ENCODE data around the gene SFPQ. TPM values are rescaled to one million over a fixed set of nuclear protein-coding genes. Genes with fewer than 3 reads are reported as not detected.
A peak's percentile ranks its signal among the peaks of the same experiment; 100 is the strongest.

SFPQ gene
- total RNA-seq, 6 donors from 2014 or later = 154 to 526 (median 209) TPM

DNA sequence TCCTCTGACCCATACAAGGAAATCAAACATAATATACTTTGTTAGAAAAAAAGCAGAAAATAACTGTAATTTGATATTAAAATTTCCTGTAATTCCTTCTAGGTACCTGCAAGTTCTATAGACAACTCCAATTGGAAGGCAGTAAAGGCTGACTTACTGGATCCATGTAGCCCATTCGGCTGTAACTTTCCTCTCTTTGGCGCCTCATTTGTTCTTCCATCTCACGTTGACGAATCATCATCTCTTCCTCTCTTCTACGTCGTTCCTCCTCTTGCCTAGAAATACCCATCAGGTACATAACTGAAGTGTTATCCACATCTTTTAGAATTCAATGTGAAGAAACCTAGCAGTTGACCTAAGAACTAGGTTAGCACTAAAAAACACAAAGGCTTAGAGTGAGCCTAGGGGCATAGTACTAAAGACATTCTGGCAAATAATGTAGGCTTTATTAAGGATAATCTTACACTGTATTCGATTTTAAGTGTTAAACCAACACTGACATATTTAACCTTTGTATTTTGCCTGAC, 5.1 kb downstream of the SFPQ start:
- DNase-seq (no peak), ATAC-seq (ENCODE audit: low FRiP score in 2 of 2) (no peak)
- WGBS, 2 donors = 60 to 70% methylated on average over 7 of the region's 7 CpGs
- H3K36me3 ChIP-seq = peaks cover 59 to 86% (median 79%) of the 10 kb centered on the region in 4 donors
- no peaks in the 10 kb centered on the region for H3K27me3 ChIP-seq
- no peak overlapping the region for H3K27ac ChIP-seq
- H3K9me3 ChIP-seq = no peaks in the 10 kb centered on the region
- H3K4me3 ChIP-seq = no peak overlapping the region
- TF ChIP-seq POLR2A (IDR thresholded peaks at IDR 0.05) (no peak), EP300 (IDR thresholded peaks at IDR 0.05) (no peak), POLR2AphosphoS5 (IDR thresholded peaks at IDR 0.05) (no peak)
- TF ChIP-seq, protein P1, sequence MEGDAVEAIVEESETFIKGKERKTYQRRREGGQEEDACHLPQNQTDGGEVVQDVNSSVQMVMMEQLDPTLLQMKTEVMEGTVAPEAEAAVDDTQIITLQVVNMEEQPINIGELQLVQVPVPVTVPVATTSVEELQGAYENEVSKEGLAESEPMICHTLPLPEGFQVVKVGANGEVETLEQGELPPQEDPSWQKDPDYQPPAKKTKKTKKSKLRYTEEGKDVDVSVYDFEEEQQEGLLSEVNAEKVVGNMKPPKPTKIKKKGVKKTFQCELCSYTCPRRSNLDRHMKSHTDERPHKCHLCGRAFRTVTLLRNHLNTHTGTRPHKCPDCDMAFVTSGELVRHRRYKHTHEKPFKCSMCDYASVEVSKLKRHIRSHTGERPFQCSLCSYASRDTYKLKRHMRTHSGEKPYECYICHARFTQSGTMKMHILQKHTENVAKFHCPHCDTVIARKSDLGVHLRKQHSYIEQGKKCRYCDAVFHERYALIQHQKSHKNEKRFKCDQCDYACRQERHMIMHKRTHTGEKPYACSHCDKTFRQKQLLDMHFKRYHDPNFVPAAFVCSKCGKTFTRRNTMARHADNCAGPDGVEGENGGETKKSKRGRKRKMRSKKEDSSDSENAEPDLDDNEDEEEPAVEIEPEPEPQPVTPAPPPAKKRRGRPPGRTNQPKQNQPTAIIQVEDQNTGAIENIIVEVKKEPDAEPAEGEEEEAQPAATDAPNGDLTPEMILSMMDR (IDR thresholded peaks at IDR 0.05) = no peak
- peaks cover 46 to 74% (median 58%) of the 10 kb centered on the region in 4 donors for H3K4me1 ChIP-seq

DNA sequence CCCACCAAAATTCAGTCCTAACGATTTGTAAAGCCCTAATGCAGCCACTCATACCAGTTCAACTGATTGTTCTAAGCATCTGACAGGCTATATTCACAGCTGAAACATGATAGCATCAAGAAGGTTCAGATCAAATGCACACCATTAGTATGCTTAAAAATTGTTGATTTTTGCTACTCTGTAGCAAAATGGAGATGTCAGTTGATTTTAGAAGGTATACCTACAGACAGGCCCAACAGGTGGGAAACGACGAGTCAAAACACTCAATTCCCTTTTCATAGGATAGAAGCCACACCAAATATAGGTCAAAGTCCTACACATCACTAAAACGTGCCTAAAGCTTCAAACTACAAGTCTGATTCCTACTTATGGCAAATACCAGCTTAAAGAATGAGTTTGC, 6.7 kb downstream of the SFPQ start:
- no peak overlapping the region for H3K4me3 ChIP-seq
- TF ChIP-seq POLR2AphosphoS5 (IDR thresholded peaks at IDR 0.05) = no peak
- H3K36me3 ChIP-seq = peaks cover 59 to 99% (median 90%) of the 10 kb centered on the region in 4 donors
- WGBS, 2 donors = 50 to 56% methylated on average over 4 of the region's 4 CpGs
- no peak overlapping the region for H3K27ac ChIP-seq
- no peaks in the 10 kb centered on the region for H3K27me3 ChIP-seq
- no peaks in the 10 kb centered on the region for H3K9me3 ChIP-seq
- H3K4me1 ChIP-seq = peaks cover 46 to 89% (median 66%) of the 10 kb centered on the region in 4 donors
- ATAC-seq (ENCODE audit: low FRiP score in 2 of 2) (no peak), DNase-seq (no peak)

DNA sequence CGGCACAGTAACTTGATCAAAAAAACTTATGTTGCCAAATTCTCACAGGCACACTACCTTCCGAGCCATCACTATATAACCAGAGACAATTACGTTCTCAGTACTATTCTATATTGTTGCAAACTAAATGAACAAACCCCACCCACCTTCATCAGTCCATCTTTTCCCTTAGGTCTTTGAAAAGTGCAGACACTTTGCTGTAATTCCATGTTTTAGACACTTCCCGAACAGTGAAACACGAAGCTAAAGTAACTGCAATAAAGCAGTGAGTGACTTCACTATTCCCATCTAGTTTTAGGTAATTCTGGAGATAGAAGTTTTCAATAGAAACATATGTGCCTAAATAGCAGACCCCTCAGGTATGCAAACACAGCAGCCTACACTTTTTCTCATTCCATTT, 7.7 kb downstream of the SFPQ start:
- no peak for ATAC-seq (ENCODE audit: low FRiP score in 2 of 2)
- WGBS, 2 donors = 66 to 77% methylated on average over 5 of the region's 5 CpGs
- DNase-seq = no peak
- peaks cover 36 to 89% (median 60%) of the 10 kb centered on the region in 4 donors for H3K4me1 ChIP-seq
- no peaks in the 10 kb centered on the region for H3K9me3 ChIP-seq
- H3K27me3 ChIP-seq = no peaks in the 10 kb centered on the region
- H3K36me3 ChIP-seq = peaks cover 56 to 100% (median 93%) of the 10 kb centered on the region in 4 donors
- H3K4me3 ChIP-seq = no peak overlapping the region
- H3K27ac ChIP-seq = no peak overlapping the region
- TF ChIP-seq POLR2AphosphoS5 (IDR thresholded peaks at IDR 0.05) = no peak
- TF ChIP-seq POLR2A (IDR thresholded peaks at IDR 0.05) = no peak

DNA sequence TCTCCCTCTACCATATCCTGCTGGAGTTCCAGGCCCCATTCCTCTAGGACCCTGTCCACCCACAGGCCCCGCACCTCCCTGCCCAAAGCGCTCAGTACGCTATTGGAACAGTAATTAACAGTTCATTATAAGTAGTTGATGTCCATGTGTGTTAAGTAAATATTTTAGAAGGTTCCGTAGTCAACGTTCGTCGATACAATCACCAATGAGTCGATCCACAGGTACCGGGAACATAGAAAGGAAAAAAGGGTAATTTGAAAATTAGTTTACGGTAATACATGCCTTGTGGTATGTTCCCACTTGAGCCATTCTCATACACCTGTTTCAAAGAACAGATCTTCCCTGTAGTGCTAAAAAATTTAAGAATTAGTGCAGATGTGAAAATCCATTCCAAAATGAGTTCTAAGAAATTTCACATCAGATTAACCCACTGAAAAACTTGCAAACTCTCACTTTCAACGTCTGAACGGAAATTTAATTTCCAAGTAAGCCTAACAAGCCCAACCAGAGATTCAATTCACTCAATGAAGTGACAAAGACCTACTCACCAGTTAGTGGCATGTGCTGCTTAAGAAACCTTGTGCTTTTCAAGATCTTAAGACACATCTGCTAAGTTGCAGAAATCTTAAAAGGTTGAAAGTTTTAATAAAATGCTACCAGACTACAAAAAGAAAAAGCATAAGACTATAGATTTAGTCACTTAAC, 8.3 kb downstream of the SFPQ start:
- ATAC-seq (ENCODE audit: low FRiP score in 2 of 2) = no peak

DNA sequence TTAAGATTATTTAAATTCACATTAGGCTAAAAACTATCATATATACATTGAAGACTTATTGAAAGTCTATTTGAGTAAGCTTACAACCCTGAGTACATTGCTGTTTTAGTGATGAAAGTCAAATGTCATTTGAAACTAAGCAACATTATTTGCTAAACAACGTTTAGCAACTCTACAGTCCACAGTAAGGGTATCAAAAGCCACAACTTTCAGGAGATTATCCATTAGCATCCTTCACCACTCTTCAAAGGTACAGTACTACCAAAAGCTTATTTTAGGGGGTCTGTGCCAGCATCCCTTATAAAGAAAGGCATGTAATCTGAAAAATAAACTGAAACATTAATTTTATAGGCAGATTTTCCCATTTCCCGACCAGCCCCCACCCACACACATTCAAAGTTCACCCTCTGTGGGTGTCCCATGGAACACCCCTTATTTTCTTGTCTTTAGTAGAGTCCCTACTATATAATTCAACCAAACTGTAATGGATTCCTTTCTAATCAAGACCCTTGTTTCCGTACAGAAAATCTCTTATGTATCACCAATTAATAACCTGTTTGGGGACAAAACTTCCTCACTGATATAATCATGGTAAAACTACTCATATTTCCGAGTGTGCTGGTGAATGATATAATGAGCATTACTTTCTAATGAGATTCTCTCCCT, 11.0 kb downstream of the SFPQ start:
- ATAC-seq (ENCODE audit: low FRiP score in 2 of 2) (no peak), DNase-seq (no peak)
- H3K36me3 ChIP-seq = peaks cover 39 to 100% (median 84%) of the 10 kb centered on the region in 4 donors
- H3K4me3 ChIP-seq = no peak overlapping the region
- no peaks in the 10 kb centered on the region for H3K27me3 ChIP-seq
- 58% methylated on average over 4 of the region's 4 CpGs for WGBS, 2 donors
- peak overlapping the region in 1 of 4 donors; percentile 7 for H3K27ac ChIP-seq
- H3K4me1 ChIP-seq = peaks cover 20 to 73% (median 42%) of the 10 kb centered on the region in 4 donors
- H3K9me3 ChIP-seq = no peaks in the 10 kb centered on the region
- TF ChIP-seq, protein P1 (IDR thresholded peaks at IDR 0.05) = no peak
- TF ChIP-seq EP300 (IDR thresholded peaks at IDR 0.05) = no peak
- no peak for TF ChIP-seq POLR2A (IDR thresholded peaks at IDR 0.05)

More for the DNA sequence above, 8.3 kb downstream of the SFPQ start:
- Histone ChIP-seq H3K4me3 (no peak overlapping the region), H3K4me1 (peaks cover 30 to 89% (median 58%) of the 10 kb centered on the region in 4 donors), H3K9me3 (no peaks in the 10 kb centered on the region), H3K36me3 (peaks cover 56 to 100% (median 92%) of the 10 kb centered on the region in 4 donors), H3K27ac (no peak overlapping the region), H3K27me3 (no peaks in the 10 kb centered on the region)
- TF ChIP-seq POLR2A (IDR thresholded peaks at IDR 0.05) = no peak
- no peak for TF ChIP-seq EP300 (IDR thresholded peaks at IDR 0.05)
- 79 to 84% methylated on average over 12 of the region's 12 CpGs for WGBS, 2 donors
- DNase-seq = no peak

DNA sequence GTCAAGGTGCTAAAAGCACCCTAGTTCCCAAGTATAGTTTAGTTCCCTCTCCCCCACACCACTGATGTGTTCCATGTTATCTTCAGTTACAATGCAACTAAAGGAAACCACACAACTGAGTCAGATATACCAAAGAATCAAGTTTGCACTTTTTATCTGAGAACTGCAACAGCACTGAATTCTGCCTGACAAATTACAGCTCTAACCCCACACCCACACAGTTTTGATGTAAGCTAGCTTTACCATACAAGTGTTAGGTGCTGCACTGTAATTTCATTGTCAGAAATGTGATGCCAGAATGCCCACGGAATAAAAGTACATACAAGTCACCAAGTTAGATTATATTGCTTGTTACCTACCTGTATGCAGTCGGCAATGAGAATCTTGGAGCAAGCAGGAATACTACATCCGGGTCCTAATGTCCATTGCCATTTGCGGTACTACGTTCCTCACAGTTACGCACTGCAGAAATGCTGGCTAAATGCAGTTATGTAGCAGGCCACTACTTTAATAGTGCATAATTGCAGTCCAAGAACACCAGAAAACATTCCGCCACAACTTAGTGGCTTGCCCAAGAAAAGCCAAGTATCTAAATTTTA, 12.1 kb downstream of the SFPQ start:
- ATAC-seq (ENCODE audit: low FRiP score in 2 of 2) (no peak), DNase-seq (no peak)
- Histone ChIP-seq H3K27me3 (no peaks in the 10 kb centered on the region), H3K9me3 (no peaks in the 10 kb centered on the region), H3K36me3 (peaks cover 42 to 100% (median 84%) of the 10 kb centered on the region in 4 donors), H3K4me3 (no peak overlapping the region), H3K27ac (no peak overlapping the region), H3K4me1 (peaks cover 14 to 63% (median 34%) of the 10 kb centered on the region in 4 donors)
- 91 to 94% methylated on average over 7 of the region's 7 CpGs for WGBS, 2 donors
- TF ChIP-seq EP300 (IDR thresholded peaks at IDR 0.05) (no peak), POLR2A (IDR thresholded peaks at IDR 0.05) (no peak), POLR2AphosphoS5 (IDR thresholded peaks at IDR 0.05) (no peak)
- TF ChIP-seq, protein P1 (IDR thresholded peaks at IDR 0.05) = no peak

All from upper lobe of left lung (tissue), 6 donors.